OCI-LY1 (cell line): ENCODE data around the gene TNNI2.

Source experiments
- H2AFZ ChIP-seq: fragments of 200-600 bp; sonication (generic), shearing (Covaris generic); 2 replicates; pipeline ENCODE4 v1.6.0; 2014; ENCODE audit warnings: antibody characterized with exemption, mild to moderate bottlenecking, low read length
- H3F3A ChIP-seq: fragments of 200-600 bp; sonication (generic), shearing (Covaris generic); 2 replicates; pipeline ENCODE4 v1.6.0; 2014; ENCODE audit warnings: mild to moderate bottlenecking, antibody characterized with exemption, low read length, moderate library complexity; ENCODE audit not compliant: insufficient read depth
- H3K27ac ChIP-seq: fragments of 200-600 bp; sonication (generic); 2 replicates; pipeline ENCODE4 v1.5.1; 2014; ENCODE audit warnings: low read length, mixed run types, mild to moderate bottlenecking, low read depth; ENCODE audit not compliant: poor library complexity, severe bottlenecking
- H3K27me3 ChIP-seq: fragments of 200-600 bp; sonication (generic); 2 replicates; pipeline ENCODE4 v1.6.0; 2014; ENCODE audit warnings: antibody characterized with exemption, mild to moderate bottlenecking, low read length, moderate library complexity; ENCODE audit not compliant: insufficient read depth
- H3K36me3 ChIP-seq: fragments of 200-600 bp; sonication (generic); 2 replicates; pipeline ENCODE4 v1.6.1; 2014; ENCODE audit warnings: mild to moderate bottlenecking, antibody characterized with exemption, low read length, moderate library complexity, mixed read lengths; ENCODE audit not compliant: insufficient read depth
- H3K4me1 ChIP-seq: fragments of 200-600 bp; sonication (generic); 2 replicates; pipeline ENCODE4 v1.5.1; 2014; ENCODE audit warnings: mild to moderate bottlenecking, low read length, moderate library complexity; ENCODE audit not compliant: insufficient read depth, severe bottlenecking
- H3K4me2 ChIP-seq: fragments of 200-600 bp; sonication (generic), shearing (Covaris generic); 2 replicates; pipeline ENCODE4 v1.6.1; 2014; ENCODE audit warnings: low read length
- H3K4me3 ChIP-seq: fragments of 200-600 bp; sonication (generic); 2 replicates; pipeline ENCODE4 v1.5.1; 2014; ENCODE audit warnings: low read length, low read depth, mild to moderate bottlenecking, mixed read lengths; ENCODE audit not compliant: poor library complexity, severe bottlenecking
- H3K79me2 ChIP-seq: fragments of 200-600 bp; shearing (Covaris generic); 2 replicates; pipeline ENCODE4 v1.6.1; 2016; ENCODE audit warnings: mixed run types, low read length, mixed read lengths; ENCODE audit not compliant: insufficient read depth
- H3K9ac ChIP-seq: fragments of 200-600 bp; sonication (generic), shearing (Covaris generic); 2 replicates; pipeline ENCODE4 v1.6.1; 2014; ENCODE audit warnings: mild to moderate bottlenecking, low read length, mixed read lengths
- H3K9me2 ChIP-seq: fragments of 200-600 bp; sonication (generic), shearing (Covaris generic); 2 replicates; pipeline ENCODE4 v1.6.1; 2014; ENCODE audit warnings: low read depth, mild to moderate bottlenecking, low read length, mixed read lengths
- H3K9me3 ChIP-seq: fragments of 200-600 bp; shearing (Covaris generic); 2 replicates; pipeline ENCODE4 v1.6.1; 2014; ENCODE audit warnings: low read length, mixed read lengths
- H4K20me1 ChIP-seq: fragments of 200-600 bp; sonication (generic), shearing (Covaris generic); 2 replicates; pipeline ENCODE4 v1.6.0; 2016; ENCODE audit warnings: mild to moderate bottlenecking, low read length; ENCODE audit not compliant: insufficient read depth
- EZH2 ChIP-seq: fragments of 200-600 bp; sonication (generic), shearing (Covaris generic); IDR thresholded peaks from 2 replicates; pipeline ENCODE4 v1.8.0; 2017; ENCODE audit warnings: borderline replicate concordance, mixed run types, mild to moderate bottlenecking, antibody characterized with exemption, low read length, moderate library complexity, mixed read lengths
- TF ChIP-seq, protein P1 (sequence below): fragments of 200-600 bp; sonication (generic), shearing (Covaris generic); IDR thresholded peaks from 2 replicates; pipeline ENCODE4 v1.5.1; 2017; ENCODE audit warnings: mild to moderate bottlenecking, antibody characterized with exemption, low read length, moderate library complexity, mixed read lengths

TNNI2 gene

GRCh38 chr11:1836011-1836945 lies 2.5 kb upstream of the TNNI2 start:
- H3K79me2 ChIP-seq: no peaks in the 10 kb centered on the region
- H3F3A ChIP-seq: no peaks in the 10 kb centered on the region
- H3K4me3 ChIP-seq: no peak overlapping the region
- H4K20me1 ChIP-seq: no peaks in the 10 kb centered on the region
- H3K9me3 ChIP-seq: no peaks in the 10 kb centered on the region
- H3K27ac ChIP-seq: no peak overlapping the region
- TF ChIP-seq, protein P1, sequence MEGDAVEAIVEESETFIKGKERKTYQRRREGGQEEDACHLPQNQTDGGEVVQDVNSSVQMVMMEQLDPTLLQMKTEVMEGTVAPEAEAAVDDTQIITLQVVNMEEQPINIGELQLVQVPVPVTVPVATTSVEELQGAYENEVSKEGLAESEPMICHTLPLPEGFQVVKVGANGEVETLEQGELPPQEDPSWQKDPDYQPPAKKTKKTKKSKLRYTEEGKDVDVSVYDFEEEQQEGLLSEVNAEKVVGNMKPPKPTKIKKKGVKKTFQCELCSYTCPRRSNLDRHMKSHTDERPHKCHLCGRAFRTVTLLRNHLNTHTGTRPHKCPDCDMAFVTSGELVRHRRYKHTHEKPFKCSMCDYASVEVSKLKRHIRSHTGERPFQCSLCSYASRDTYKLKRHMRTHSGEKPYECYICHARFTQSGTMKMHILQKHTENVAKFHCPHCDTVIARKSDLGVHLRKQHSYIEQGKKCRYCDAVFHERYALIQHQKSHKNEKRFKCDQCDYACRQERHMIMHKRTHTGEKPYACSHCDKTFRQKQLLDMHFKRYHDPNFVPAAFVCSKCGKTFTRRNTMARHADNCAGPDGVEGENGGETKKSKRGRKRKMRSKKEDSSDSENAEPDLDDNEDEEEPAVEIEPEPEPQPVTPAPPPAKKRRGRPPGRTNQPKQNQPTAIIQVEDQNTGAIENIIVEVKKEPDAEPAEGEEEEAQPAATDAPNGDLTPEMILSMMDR: no peak
- no peak for TF ChIP-seq EZH2
- no peak overlapping the region for H3K4me2 ChIP-seq
- H3K4me1 ChIP-seq: peaks cover 18% of the 10 kb centered on the region
- no peaks in the 10 kb centered on the region for H3K9me2 ChIP-seq
- no peaks in the 10 kb centered on the region for H3K36me3 ChIP-seq
- H2AFZ ChIP-seq: no peak overlapping the region
- H3K9ac ChIP-seq: no peak overlapping the region
- no peaks in the 10 kb centered on the region; the same call in 1 of the 2 replicates for H3K27me3 ChIP-seq

GRCh38 chr11:1837171-1838076 lies 1.4 kb upstream of the TNNI2 start:
- H3K9me2 ChIP-seq: no peaks in the 10 kb centered on the region
- H3K9me3 ChIP-seq: no peaks in the 10 kb centered on the region
- no peaks in the 10 kb centered on the region for H3K79me2 ChIP-seq
- H3K27me3 ChIP-seq: no peaks in the 10 kb centered on the region; the same call in 1 of the 2 replicates
- H3K9ac ChIP-seq: no peak overlapping the region
- H3K4me1 ChIP-seq: peaks cover 18% of the 10 kb centered on the region
- no peak overlapping the region for H3K4me3 ChIP-seq
- H4K20me1 ChIP-seq: no peaks in the 10 kb centered on the region
- H3F3A ChIP-seq: no peaks in the 10 kb centered on the region
- no peak overlapping the region for H3K4me2 ChIP-seq
- no peak overlapping the region for H3K27ac ChIP-seq
- TF ChIP-seq, protein P1: peak; percentile 83
- no peak for TF ChIP-seq EZH2
- no peaks in the 10 kb centered on the region for H3K36me3 ChIP-seq
- H2AFZ ChIP-seq: no peak overlapping the region

GRCh38 chr11:1838077-1838425 lies 730 bp upstream of the TNNI2 start:
- H3K4me1 ChIP-seq: peaks cover 18% of the 10 kb centered on the region
- no peak for TF ChIP-seq EZH2
- TF ChIP-seq, protein P1: no peak
- no peak overlapping the region for H3K27ac ChIP-seq
- no peaks in the 10 kb centered on the region for H4K20me1 ChIP-seq
- H3K9me3 ChIP-seq: no peaks in the 10 kb centered on the region
- no peaks in the 10 kb centered on the region for H3K36me3 ChIP-seq
- no peak overlapping the region for H3K4me3 ChIP-seq
- no peak overlapping the region for H3K4me2 ChIP-seq
- H2AFZ ChIP-seq: no peak overlapping the region
- no peak overlapping the region for H3K9ac ChIP-seq
- no peaks in the 10 kb centered on the region for H3F3A ChIP-seq
- H3K9me2 ChIP-seq: no peaks in the 10 kb centered on the region
- no peaks in the 10 kb centered on the region for H3K79me2 ChIP-seq
- no peaks in the 10 kb centered on the region; the same call in 1 of the 2 replicates for H3K27me3 ChIP-seq
